Stomach (tissue), 9 donors: ENCODE results near the gene CPZ. TPM values are rescaled to one million over a fixed set of nuclear protein-coding genes. Genes with fewer than 3 reads are reported as not detected.
"Not testable (repeated sequence)": the region's sequence is repeated elsewhere in the genome, so short reads cannot be mapped to it uniquely, and the experiment has no call there.

Source experiments
- DNase-seq, 2 donors: peaks; one replicate each; pipeline versions ENCODE4 v3.0.0 to v3.0.0-alpha.2; 2013 to 2019
- H3K27ac ChIP-seq, 5 donors: fragments of 200-600 bp in 4 of 5; sonication (generic) in 4 of 5; one replicate each; pipeline ENCODE4 v1.5.1; 2013 to 2019; ENCODE audit warnings: mild to moderate bottlenecking in 1 of 5, moderate library complexity in 1 of 5
- H3K27me3 ChIP-seq, 3 donors: fragments of 200-600 bp; sonication (generic); one replicate each; pipeline ENCODE4 v1.5.1; 2017 to 2019; ENCODE audit warnings: mixed run types in 1 of 3
- H3K36me3 ChIP-seq, 4 donors: fragments of 200-600 bp; sonication (generic); 1 replicate in 3 of 4; 2 replicates in 1 of 4; pipeline ENCODE4 v1.5.1; 2016 to 2019
- H3K4me1 ChIP-seq, 4 donors: fragments of 200-600 bp; sonication (generic); one replicate each; pipeline ENCODE4 v1.5.1; 2016 to 2019
- H3K4me3 ChIP-seq, 4 donors: fragments of 200-600 bp; sonication (generic) in 3 of 4; one replicate each; pipeline ENCODE4 v1.5.1; 2016 to 2019; ENCODE audit warnings: mild to moderate bottlenecking in 1 of 4
- H3K9me3 ChIP-seq, 4 donors: fragments of 200-600 bp; sonication (generic); one replicate each; pipeline ENCODE4 v1.5.1; 2016 to 2019
- EP300 ChIP-seq: sonication (generic); formaldehyde crosslinking; IDR thresholded peaks from one replicate; pipeline ENCODE4 v1.6.1; 2017; ENCODE audit warnings: antibody characterized with exemption
- POLR2A ChIP-seq, 4 donors: fragments of 450-650 bp; IDR thresholded peaks; one replicate each; pipeline ENCODE4 v1.6.1; 2016; ENCODE audit warnings: antibody characterized with exemption in 4 of 4, control low read depth in 2 of 4, mild to moderate bottlenecking in 1 of 4, moderate library complexity in 1 of 4
- POLR2AphosphoS5 ChIP-seq, 3 donors: sonication (generic); formaldehyde crosslinking; IDR thresholded peaks; one replicate each; pipeline ENCODE4 v1.6.1; 2016; ENCODE audit warnings: antibody characterized with exemption in 3 of 3
- WGBS, 5 donors: extraction: QIAGEN DNeasy Blood & Tissue Kit in 3 of 5; methylation state at CpG; one replicate each; pipeline versions ENCODE4 v1.1.5 to v1.1.7; 2013 to 2018; 5-methylcytosine and 5-hydroxymethylcytosine counted together
- intact Hi-C: fragments of 100-400 bp; cut with DNase I; formaldehyde crosslinking; loops from one replicate; pipeline ENCODE4 v1.15.1; 2023; ENCODE audit warnings: low total_unique reads
- polyA plus RNA-seq, 3 donors: library from polyadenylated mRNA; stranded (reverse); fragments of 200-250 nt; gene quantifications; one replicate each; pipeline ENCODE4 v1.2.3, GENCODE V29; 2013
- total RNA-seq, 5 donors: library from RNA; depleted of rRNA; stranded (reverse); fragments of >200 nt; gene quantifications; one replicate each; pipeline versions ENCODE4 v1.1.0 to v1.2.3, GENCODE V29; 2014 to 2016
- TF ChIP-seq, protein P1 (sequence below), 7 experiments: fragments of 450-650 bp in 4 of 7; fragments of 200-600 bp in 3 of 7; sonication (generic) in 3 of 7; IDR thresholded peaks; one replicate each; pipeline ENCODE4 v1.5.1; 2016 to 2019; ENCODE audit warnings: antibody characterized with exemption in 7 of 7, control low read depth in 2 of 7, mild to moderate bottlenecking in 1 of 7
- donor health status: healthy with polysubstance abuse.
- donor health status: Bipolar disorder and iron deficiency.
- donor health status: healthy.

Gene CPZ
- total and polyA plus RNA-seq, 8 donors, result 0.25 to 13.2 (median 3.3) TPM; not detected in 2

DNA sequence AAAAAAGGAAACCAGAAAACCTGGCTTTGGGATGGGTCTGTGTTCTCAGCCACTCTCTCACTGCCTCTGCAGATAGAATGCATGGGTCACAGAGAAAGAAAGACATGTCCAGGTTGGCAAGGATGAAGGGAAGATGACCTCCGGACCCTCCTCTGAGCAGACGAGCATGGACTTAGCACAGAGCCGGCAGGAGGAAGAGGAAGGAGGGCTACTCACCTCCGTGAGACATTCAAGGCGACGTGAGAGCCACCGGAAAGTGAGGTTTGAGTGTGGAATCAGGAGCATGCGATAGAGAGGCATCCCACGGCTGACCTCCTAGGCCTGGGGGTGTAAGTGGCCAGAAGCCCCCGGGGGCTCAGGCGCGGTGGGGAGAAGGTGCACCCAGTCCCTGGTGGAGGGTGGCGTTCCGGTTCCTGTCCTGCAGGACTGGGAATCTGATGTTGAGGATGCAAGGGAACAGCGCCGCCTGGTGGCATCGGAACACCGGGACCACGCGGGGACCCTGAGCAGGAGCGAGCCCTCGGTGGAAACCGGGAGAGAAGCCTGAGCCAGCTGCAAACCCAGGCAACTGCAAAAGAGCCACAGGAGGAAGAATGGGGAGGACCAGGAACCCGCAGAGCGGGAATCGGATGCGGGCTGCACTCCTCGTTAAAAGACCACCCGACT lies 37.8 kb downstream of the CPZ start:
- H3K4me1 ChIP-seq, H3K27ac ChIP-seq, H3K4me3 ChIP-seq, H3K9me3 ChIP-seq, DNase-seq, H3K36me3 ChIP-seq, H3K27me3 ChIP-seq, intact Hi-C loops: not testable (repeated sequence)
- WGBS, 5 donors, result no CpG with 5 or more reads among the region's 29 CpGs

DNA sequence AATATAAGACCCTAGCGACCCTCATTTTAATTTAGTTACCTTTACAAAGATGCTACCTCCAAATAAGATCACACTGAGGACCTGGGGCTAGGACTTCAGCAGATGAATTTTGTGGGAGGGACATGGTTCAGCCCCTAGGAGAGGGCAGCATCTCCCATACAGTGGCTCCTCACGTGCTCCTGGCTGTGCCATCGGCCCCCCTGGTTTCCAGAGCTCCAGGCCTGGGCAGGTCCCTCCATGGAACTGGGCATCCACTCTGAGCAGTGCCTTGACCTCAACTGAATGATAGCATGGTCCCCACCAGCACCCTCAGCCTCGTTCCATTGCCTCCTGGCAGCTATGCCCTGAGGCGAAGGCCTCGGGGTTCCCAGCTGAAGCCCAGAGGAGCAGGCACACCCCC lies 39.3 kb downstream of the CPZ start:
- H3K27me3 ChIP-seq, H3K4me3 ChIP-seq, H3K9me3 ChIP-seq, H3K4me1 ChIP-seq, DNase-seq, H3K36me3 ChIP-seq, intact Hi-C loops, H3K27ac ChIP-seq: not testable (repeated sequence)
- WGBS, 5 donors, result 82 to 90% (median 86%) methylated on average over 2 to 5 of the region's 6 CpGs; no CpG with 5 or more reads in 2 of the 5 donors

DNA sequence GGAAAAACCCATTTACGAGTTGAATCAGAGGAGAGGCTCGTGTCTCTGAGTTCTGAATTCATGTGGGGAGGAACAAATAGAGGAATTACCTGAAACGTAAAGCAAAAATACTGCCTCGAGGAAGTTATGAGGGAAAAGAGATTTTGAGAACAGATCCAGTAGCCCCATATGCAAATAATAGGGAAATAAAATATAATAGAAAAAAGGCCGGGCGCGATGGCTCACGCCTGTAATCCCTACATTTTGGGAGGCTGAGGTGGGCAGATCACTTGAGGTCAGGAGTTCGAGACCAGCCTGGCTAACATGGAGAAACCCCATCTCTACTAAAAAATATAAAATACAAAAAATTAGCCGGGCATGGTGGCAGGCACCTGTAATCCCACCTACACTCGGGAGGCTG lies 42.2 kb downstream of the CPZ start:
- H3K4me3 ChIP-seq, intact Hi-C loops, H3K9me3 ChIP-seq, H3K36me3 ChIP-seq, DNase-seq, H3K27ac ChIP-seq, H3K4me1 ChIP-seq: not testable (repeated sequence)
- H3K27me3 ChIP-seq, result peaks cover 0 to 26% (median 4%) of the 10 kb centered on the region in 3 donors
- WGBS, 5 donors, result 63 to 88% (median 69%) methylated on average over 6 to 7 of the region's 11 CpGs

DNA sequence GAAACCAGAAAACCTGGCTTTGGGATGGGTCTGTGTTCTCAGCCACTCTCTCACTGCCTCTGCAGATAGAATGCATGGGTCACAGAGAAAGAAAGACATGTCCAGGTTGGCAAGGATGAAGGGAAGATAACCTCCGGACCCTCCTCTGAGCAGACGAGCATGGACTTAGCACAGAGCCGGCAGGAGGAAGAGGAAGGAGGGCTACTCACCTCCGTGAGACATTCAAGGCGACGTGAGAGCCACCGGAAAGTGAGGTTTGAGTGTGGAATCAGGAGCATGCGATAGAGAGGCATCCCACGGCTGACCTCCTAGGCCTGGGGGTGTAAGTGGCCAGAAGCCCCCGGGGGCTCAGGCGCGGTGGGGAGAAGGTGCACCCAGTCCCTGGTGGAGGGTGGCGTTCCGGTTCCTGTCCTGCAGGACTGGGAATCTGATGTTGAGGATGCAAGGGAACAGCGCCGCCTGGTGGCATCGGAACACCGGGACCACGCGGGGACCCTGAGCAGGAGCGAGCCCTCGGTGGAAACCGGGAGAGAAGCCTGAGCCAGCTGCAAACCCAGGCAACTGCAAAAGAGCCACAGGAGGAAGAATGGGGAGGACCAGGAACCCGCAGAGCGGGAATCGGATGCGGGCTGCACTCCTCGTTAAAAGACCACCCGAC lies 43.5 kb downstream of the CPZ start:
- H3K27ac ChIP-seq, intact Hi-C loops, H3K9me3 ChIP-seq, H3K4me1 ChIP-seq, H3K4me3 ChIP-seq, H3K36me3 ChIP-seq, DNase-seq: not testable (repeated sequence)
- 26% methylated on average over 3 of the region's 29 CpGs; no CpG with 5 or more reads in 4 of the 5 donors for WGBS, 5 donors
- H3K27me3 ChIP-seq, result peaks cover 0 to 32% (median 4%) of the 10 kb centered on the region in 3 donors

DNA sequence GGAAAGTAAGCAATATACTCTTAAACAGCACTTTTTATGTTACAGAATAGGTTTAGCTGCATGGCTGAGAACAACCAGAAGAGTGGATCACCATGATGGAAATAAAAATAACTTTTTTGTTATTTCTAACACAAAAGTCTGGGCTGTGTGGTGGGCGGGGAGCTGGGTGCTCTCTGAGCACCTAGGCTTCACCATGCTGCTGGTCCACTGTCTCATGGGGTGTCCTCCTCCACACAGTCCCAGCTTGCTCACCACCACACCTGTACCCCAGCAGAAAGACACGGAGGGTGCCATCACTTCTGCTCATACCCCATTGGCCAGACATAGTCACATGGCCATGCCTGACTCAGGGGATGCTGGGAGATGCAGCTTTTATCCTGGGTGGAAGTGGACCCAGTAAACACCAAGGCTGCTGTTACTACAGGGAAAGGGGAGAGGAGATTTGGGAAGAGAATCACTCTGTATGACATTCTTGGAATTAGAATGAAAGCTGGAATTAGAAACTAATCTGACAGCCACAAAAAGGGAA lies 45.0 kb downstream of the CPZ start:
- 56 to 86% (median 70%) methylated on average over 2 of the region's 2 CpGs for WGBS, 5 donors
- no peak for DNase-seq
- peaks cover 0 to 37% (median 4%) of the 10 kb centered on the region in 3 donors for H3K27me3 ChIP-seq
- no peaks in the 10 kb centered on the region for H3K9me3 ChIP-seq
- intact Hi-C loops, result no loop called here
- no peak overlapping the region for H3K4me3 ChIP-seq
- no peaks in the 10 kb centered on the region for H3K4me1 ChIP-seq
- H3K36me3 ChIP-seq, result no peaks in the 10 kb centered on the region
- no peak for TF ChIP-seq POLR2AphosphoS5 (IDR thresholded peaks at IDR 0.05)
- TF ChIP-seq, protein P1, sequence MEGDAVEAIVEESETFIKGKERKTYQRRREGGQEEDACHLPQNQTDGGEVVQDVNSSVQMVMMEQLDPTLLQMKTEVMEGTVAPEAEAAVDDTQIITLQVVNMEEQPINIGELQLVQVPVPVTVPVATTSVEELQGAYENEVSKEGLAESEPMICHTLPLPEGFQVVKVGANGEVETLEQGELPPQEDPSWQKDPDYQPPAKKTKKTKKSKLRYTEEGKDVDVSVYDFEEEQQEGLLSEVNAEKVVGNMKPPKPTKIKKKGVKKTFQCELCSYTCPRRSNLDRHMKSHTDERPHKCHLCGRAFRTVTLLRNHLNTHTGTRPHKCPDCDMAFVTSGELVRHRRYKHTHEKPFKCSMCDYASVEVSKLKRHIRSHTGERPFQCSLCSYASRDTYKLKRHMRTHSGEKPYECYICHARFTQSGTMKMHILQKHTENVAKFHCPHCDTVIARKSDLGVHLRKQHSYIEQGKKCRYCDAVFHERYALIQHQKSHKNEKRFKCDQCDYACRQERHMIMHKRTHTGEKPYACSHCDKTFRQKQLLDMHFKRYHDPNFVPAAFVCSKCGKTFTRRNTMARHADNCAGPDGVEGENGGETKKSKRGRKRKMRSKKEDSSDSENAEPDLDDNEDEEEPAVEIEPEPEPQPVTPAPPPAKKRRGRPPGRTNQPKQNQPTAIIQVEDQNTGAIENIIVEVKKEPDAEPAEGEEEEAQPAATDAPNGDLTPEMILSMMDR (IDR thresholded peaks at IDR 0.05), result no peak
- no peak for TF ChIP-seq POLR2A (IDR thresholded peaks at IDR 0.05)
- TF ChIP-seq EP300, result no peak
- H3K27ac ChIP-seq, result no peak overlapping the region

DNA sequence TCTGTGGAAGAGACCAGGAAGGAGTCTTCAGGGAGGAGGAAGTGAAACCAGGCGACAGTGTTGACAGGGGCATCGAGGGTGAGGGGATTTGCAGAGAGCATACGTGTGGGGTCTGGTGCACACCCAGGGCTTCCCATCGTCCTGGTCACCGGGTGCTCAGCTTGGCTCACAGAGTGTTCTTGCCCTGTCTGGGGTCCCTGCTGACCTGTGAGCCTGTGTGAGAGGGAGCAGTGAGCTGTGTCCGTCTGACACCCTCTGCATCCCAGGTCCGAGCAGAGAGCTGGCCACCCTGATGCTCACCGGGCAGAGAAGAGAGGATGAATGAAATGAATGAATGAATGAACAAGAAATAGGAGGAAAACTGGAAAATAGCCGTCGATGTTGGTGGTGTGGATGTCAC lies 46.5 kb downstream of the CPZ start:
- WGBS, 5 donors, result 63 to 72% (median 65%) methylated on average over 10 of the region's 10 CpGs
- Histone ChIP-seq H3K27ac (no peak overlapping the region), H3K4me3 (no peak overlapping the region), H3K9me3 (no peaks in the 10 kb centered on the region), H3K36me3 (no peaks in the 10 kb centered on the region), H3K27me3 (peaks cover 0 to 39% (median 4%) of the 10 kb centered on the region in 3 donors), H3K4me1 (no peaks in the 10 kb centered on the region)
- TF ChIP-seq POLR2A (IDR thresholded peaks at IDR 0.05) (no peak), EP300 (no peak)
- no peak for DNase-seq
- intact Hi-C loops, result no loop called here
